Endometrial microvascular endothelial cells (primary cell): ENCODE measurements around the gene LUZP1. TPM values are rescaled to one million over a fixed set of nuclear protein-coding genes. Genes with fewer than 3 reads are reported as not detected.

Experiments
- in situ Hi-C: cut with HindIII; loops from 2 replicates; pipeline ENCODE4 v1.10.0; 2017; ENCODE audit warnings: low sequenced_read_pairs, low pct_unique_long_range_greater_than_20kb; ENCODE audit errors: inconsistent ontology term
- total RNA-seq: library from RNA; depleted of rRNA; stranded (reverse); fragments of >200 nt; gene quantifications from one replicate; pipeline ENCODE4 v1.2.3, GENCODE V29; 2015; ENCODE audit errors: inconsistent ontology term

LUZP1 gene
- total RNA-seq, 1 donor from 2014 or later: 44.9 TPM

- in situ Hi-C loops: no loop called here
These were observed 102.6 kb downstream of the LUZP1 start for GRCh38 chr1:23066075-23066474.

GRCh38 chr1:23065385-23065784 lies 103.3 kb downstream of the LUZP1 start:
- in situ Hi-C loops: no loop called here

GRCh38 chr1:23062271-23062670 lies 106.4 kb downstream of the LUZP1 start:
- in situ Hi-C loops: no loop called here

GRCh38 chr1:23057301-23057700 lies 111.4 kb downstream of the LUZP1 start:
- in situ Hi-C loops: no loop called here

- in situ Hi-C loops: no loop called here
These were observed 117.3 kb downstream of the LUZP1 start for GRCh38 chr1:23051290-23051909.

- in situ Hi-C loops: no loop called here
These were observed 118.5 kb downstream of the LUZP1 start for GRCh38 chr1:23050201-23050600.

- in situ Hi-C loops: no loop called here
These were observed 124.6 kb downstream of the LUZP1 start for GRCh38 chr1:23044035-23044434.

GRCh38 chr1:23040509-23040908 lies 128.1 kb downstream of the LUZP1 start:
- in situ Hi-C loops: no loop called here

GRCh38 chr1:23039308-23039826 lies 129.3 kb downstream of the LUZP1 start:
- in situ Hi-C loops: no loop called here

- in situ Hi-C loops: no loop called here
These were observed 131.4 kb downstream of the LUZP1 start for GRCh38 chr1:23037081-23037740.

GRCh38 chr1:23035823-23036452 lies 132.7 kb downstream of the LUZP1 start:
- in situ Hi-C loops: no loop called here

Other genes starting within 250 kb of the LUZP1 start
- not detected for gene LACTBL1, start 196.0 kb downstream of the LUZP1 start, total RNA-seq
- not detected for gene TEX46, start 153.0 kb downstream of the LUZP1 start, total RNA-seq
- gene KDM1A, start 149.4 kb downstream of the LUZP1 start, total RNA-seq: 114 TPM
- 11.7 TPM for gene HTR1D, start 48.6 kb upstream of the LUZP1 start, total RNA-seq
- gene HNRNPR, start 175.4 kb upstream of the LUZP1 start, total RNA-seq: 126 TPM
- 5.5 TPM for gene ZNF436, start 201.0 kb upstream of the LUZP1 start, total RNA-seq